WTC11 (cell line): ENCODE results near the gene GPR132.

ENCODE experiments used
- CTCF ChIP-seq: fragments of 200-600 bp; IDR thresholded peaks from 2 replicates; pipeline ENCODE4 v1.8.0; 2022; ENCODE audit warnings: antibody characterized with exemption
- E2F1 ChIP-seq: sonication (generic); formaldehyde crosslinking; IDR thresholded peaks from 2 replicates; pipeline ENCODE4 v1.8.0; 2022; ENCODE audit warnings: mild to moderate bottlenecking, missing genetic modification reagents
- ZBTB21 ChIP-seq: sonication (generic); formaldehyde crosslinking; IDR thresholded peaks from 2 replicates; pipeline ENCODE4 v1.8.1; 2023; ENCODE audit warnings: mild to moderate bottlenecking, missing genetic modification reagents, borderline replicate concordance

- no peak for TF ChIP-seq CTCF
- TF ChIP-seq ZBTB21 (CRISPR knock-in tag): no peak
- TF ChIP-seq E2F1 (CRISPR knock-in tag): no peak
Measured at GRCh38 chr14:105087308-105087962, 22.2 kb upstream of the GPR132 start.
